Astrocyte of the hippocampus (primary cell): ENCODE results near the gene COLEC12.

Experiments
- DNase-seq: peaks from one replicate; pipeline ENCODE4 v3.0.0; 2011; ENCODE audit warnings: low read depth, low spot score

The COLEC12 gene

GRCh38 chr18:289026-289425 lies 211.5 kb downstream of the COLEC12 start:
- no peak for DNase-seq

- DNase-seq: peak; percentile 56
These were observed 213.8 kb downstream of the COLEC12 start for GRCh38 chr18:286515-287310.

- no peak for DNase-seq
These were observed 214.7 kb downstream of the COLEC12 start for GRCh38 chr18:285817-286216.

- no peak for DNase-seq
These were observed 225.0 kb downstream of the COLEC12 start for GRCh38 chr18:275486-275885.

GRCh38 chr18:274313-274712 lies 226.2 kb downstream of the COLEC12 start:
- no peak for DNase-seq

- no peak for DNase-seq
These were observed 227.0 kb downstream of the COLEC12 start for GRCh38 chr18:273525-273924.

GRCh38 chr18:272650-273049 lies 227.9 kb downstream of the COLEC12 start:
- DNase-seq: no peak

- DNase-seq: no peak
These were observed 230.9 kb downstream of the COLEC12 start for GRCh38 chr18:269480-270095.

GRCh38 chr18:267688-268552 lies 232.6 kb downstream of the COLEC12 start, which contains the start of gene THOC1:
Gene THOC1, minus strand, starts transcription at chr18:268047. Its CDS starts 28 bp downstream, at chr18:268019.
- DNase-seq: peak; percentile 97

- no peak for DNase-seq
These were observed 233.2 kb downstream of the COLEC12 start for GRCh38 chr18:267380-267687.
